C4-2B (cell line): Measurements from ENCODE around the gene CFAP410.
"Not testable (repeated sequence)": the region's sequence is repeated elsewhere in the genome, so short reads cannot be mapped to it uniquely, and the experiment has no call there.

ENCODE experiments used
- ZFX ChIP-seq: fragments of 450-650 bp; IDR thresholded peaks from 2 replicates; pipeline ENCODE4 v1.6.1; 2017
- TF ChIP-seq, protein P1 (sequence below): fragments of 450-650 bp; conservative IDR thresholded peaks from 2 replicates; pipeline ENCODE4 v1.5.1; 2017; ENCODE audit warnings: mild to moderate bottlenecking

DNA sequence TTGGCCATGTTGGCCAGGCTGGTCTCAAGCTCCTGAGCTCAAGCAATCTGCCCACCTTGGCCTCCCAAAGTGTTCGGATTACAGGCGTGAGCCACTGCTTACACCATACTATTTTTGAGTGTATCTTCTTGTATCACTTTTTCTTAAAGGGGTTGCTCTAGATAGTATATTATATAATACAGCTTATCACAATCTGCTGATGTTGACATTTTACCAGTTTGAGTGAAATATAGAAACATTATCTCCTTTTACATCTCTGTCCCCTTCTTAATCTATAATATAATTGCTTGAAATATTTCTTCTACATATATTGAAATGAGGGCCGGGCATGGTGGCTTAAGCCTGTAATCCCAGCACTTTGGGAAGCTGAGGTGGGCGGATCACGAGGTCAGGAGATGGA lies 22.7 kb upstream of the CFAP410 start:
- TF ChIP-seq, protein P1, sequence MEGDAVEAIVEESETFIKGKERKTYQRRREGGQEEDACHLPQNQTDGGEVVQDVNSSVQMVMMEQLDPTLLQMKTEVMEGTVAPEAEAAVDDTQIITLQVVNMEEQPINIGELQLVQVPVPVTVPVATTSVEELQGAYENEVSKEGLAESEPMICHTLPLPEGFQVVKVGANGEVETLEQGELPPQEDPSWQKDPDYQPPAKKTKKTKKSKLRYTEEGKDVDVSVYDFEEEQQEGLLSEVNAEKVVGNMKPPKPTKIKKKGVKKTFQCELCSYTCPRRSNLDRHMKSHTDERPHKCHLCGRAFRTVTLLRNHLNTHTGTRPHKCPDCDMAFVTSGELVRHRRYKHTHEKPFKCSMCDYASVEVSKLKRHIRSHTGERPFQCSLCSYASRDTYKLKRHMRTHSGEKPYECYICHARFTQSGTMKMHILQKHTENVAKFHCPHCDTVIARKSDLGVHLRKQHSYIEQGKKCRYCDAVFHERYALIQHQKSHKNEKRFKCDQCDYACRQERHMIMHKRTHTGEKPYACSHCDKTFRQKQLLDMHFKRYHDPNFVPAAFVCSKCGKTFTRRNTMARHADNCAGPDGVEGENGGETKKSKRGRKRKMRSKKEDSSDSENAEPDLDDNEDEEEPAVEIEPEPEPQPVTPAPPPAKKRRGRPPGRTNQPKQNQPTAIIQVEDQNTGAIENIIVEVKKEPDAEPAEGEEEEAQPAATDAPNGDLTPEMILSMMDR: not testable (repeated sequence)
- TF ChIP-seq ZFX: not testable (repeated sequence)
